Stimulated activated naive CD8-positive, alpha-beta T cell treated with anti-CD3 and anti-CD28 coated beads, Interleukin-15, amount 100 ng/mL, for 72 hours (primary cell): Measurements from ENCODE around the gene EFCAB5.
"Not testable (repeated sequence)": the region's sequence is repeated elsewhere in the genome, so short reads cannot be mapped to it uniquely, and the experiment has no call there.

Experiments
- ATAC-seq: fragments of 150-1000 bp; cut with Tn5 transposase; 2 replicates; pipeline ENCODE4 v1.10.0; 2021; ENCODE audit warnings: mild to moderate bottlenecking, moderate library complexity
- DNase-seq, 2 donors: peaks; one replicate each; pipeline ENCODE4 v3.0.0; 2021 to 2022
- H3K27ac Mint-ChIP-seq, 2 donors: one replicate each; pipeline ENCODE4 v1.8.0; 2022; ENCODE audit warnings: mild to moderate bottlenecking in 2 of 2, mixed read lengths in 2 of 2, moderate library complexity in 2 of 2
- H3K27me3 Mint-ChIP-seq: one replicate; pipeline ENCODE4 v1.8.0; 2022; ENCODE audit warnings: mixed read lengths
- H3K4me1 Mint-ChIP-seq: one replicate; pipeline ENCODE4 v1.8.0; 2022; ENCODE audit warnings: mild to moderate bottlenecking, mixed read lengths
- H3K4me3 Mint-ChIP-seq, 2 donors: one replicate each; pipeline ENCODE4 v1.8.0; 2022; ENCODE audit warnings: mild to moderate bottlenecking in 2 of 2, mixed read lengths in 2 of 2, moderate library complexity in 1 of 2
- H3K9me3 Mint-ChIP-seq, 2 donors: one replicate each; pipeline ENCODE4 v1.8.0; 2022; ENCODE audit warnings: mixed read lengths in 2 of 2

EFCAB5 gene

DNA sequence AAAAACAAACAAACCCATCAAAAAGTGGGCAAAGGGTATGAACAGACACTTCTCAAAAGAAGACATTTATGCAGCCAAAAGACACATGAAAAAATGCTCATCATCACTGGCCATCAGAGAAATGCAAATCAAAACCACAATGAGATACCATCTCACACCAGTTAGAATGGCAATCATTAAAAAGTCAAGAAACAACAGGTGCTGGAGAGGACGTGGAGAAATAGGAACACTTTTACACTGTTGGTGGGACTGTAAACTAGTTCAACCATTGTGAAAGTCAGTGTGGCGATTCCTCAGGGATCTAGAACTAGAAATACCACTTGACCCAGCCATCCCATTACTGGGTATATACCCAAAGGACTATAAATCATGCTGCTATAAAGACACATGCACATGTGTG is 83.9 kb downstream of the EFCAB5 start:
- H3K4me1 Mint-ChIP-seq, H3K4me3 Mint-ChIP-seq, ATAC-seq, DNase-seq, H3K27ac Mint-ChIP-seq, H3K27me3 Mint-ChIP-seq, H3K9me3 Mint-ChIP-seq: not testable (repeated sequence)

- H3K27ac Mint-ChIP-seq = no peak overlapping the region
- H3K27me3 Mint-ChIP-seq = no peaks in the 10 kb centered on the region
- ATAC-seq (no peak), DNase-seq (no peak)
- H3K4me3 Mint-ChIP-seq = no peak overlapping the region
- H3K9me3 Mint-ChIP-seq = no peaks in the 10 kb centered on the region
- no peaks in the 10 kb centered on the region for H3K4me1 Mint-ChIP-seq
These were observed 86.2 kb downstream of the EFCAB5 start for GRCh38 chr17:30027676-30028075.

GRCh38 chr17:30031214-30031869 is 89.9 kb downstream of the EFCAB5 start:
- DNase-seq (no peak), ATAC-seq (peak; percentile 39)
- H3K27me3 Mint-ChIP-seq = no peaks in the 10 kb centered on the region
- H3K9me3 Mint-ChIP-seq = no peaks in the 10 kb centered on the region
- H3K4me1 Mint-ChIP-seq = no peaks in the 10 kb centered on the region
- H3K27ac Mint-ChIP-seq = no peak overlapping the region
- H3K4me3 Mint-ChIP-seq = no peak overlapping the region

- no peak for DNase-seq
- H3K4me1 Mint-ChIP-seq = no peaks in the 10 kb centered on the region
- H3K27me3 Mint-ChIP-seq = peaks cover 5% of the 10 kb centered on the region
- H3K27ac Mint-ChIP-seq = no peak overlapping the region
- no peak overlapping the region for H3K4me3 Mint-ChIP-seq
- no peak for ATAC-seq
- no peaks in the 10 kb centered on the region for H3K9me3 Mint-ChIP-seq
These were observed 93.9 kb downstream of the EFCAB5 start for GRCh38 chr17:30035369-30035768.

GRCh38 chr17:30040719-30041518 is 99.5 kb downstream of the EFCAB5 start:
- ATAC-seq, DNase-seq, H3K4me1 Mint-ChIP-seq, H3K9me3 Mint-ChIP-seq, H3K4me3 Mint-ChIP-seq: not testable (repeated sequence)
- H3K27ac Mint-ChIP-seq = peak overlapping the region in 1 of 2 donors; percentile 78
- H3K27me3 Mint-ChIP-seq = peaks cover 25% of the 10 kb centered on the region

- Mint-ChIP-seq H3K4me3 (no peak overlapping the region), H3K27me3 (peaks cover 25% of the 10 kb centered on the region), H3K27ac (no peak overlapping the region), H3K9me3 (peaks cover 5 to 7% of the 10 kb centered on the region in 2 donors), H3K4me1 (no peaks in the 10 kb centered on the region)
- no peak for DNase-seq
- ATAC-seq = no peak
These were observed 100.1 kb downstream of the EFCAB5 start for GRCh38 chr17:30041551-30041950.

GRCh38 chr17:30062372-30062771 is 120.9 kb downstream of the EFCAB5 start:
- H3K9me3 Mint-ChIP-seq = peaks cover 21 to 34% of the 10 kb centered on the region in 2 donors
- ATAC-seq (no peak), DNase-seq (no peak)
- H3K4me1 Mint-ChIP-seq = no peaks in the 10 kb centered on the region
- H3K4me3 Mint-ChIP-seq = no peak overlapping the region
- no peak overlapping the region for H3K27ac Mint-ChIP-seq
- H3K27me3 Mint-ChIP-seq = no peaks in the 10 kb centered on the region

- H3K27me3 Mint-ChIP-seq = peaks cover 9% of the 10 kb centered on the region
- peaks cover 21 to 34% of the 10 kb centered on the region in 2 donors for H3K9me3 Mint-ChIP-seq
- no peak overlapping the region for H3K27ac Mint-ChIP-seq
- no peaks in the 10 kb centered on the region for H3K4me1 Mint-ChIP-seq
- no peak for DNase-seq
- no peak for ATAC-seq
- H3K4me3 Mint-ChIP-seq = no peak overlapping the region
These were observed 123.3 kb downstream of the EFCAB5 start for GRCh38 chr17:30064738-30065137.

DNA sequence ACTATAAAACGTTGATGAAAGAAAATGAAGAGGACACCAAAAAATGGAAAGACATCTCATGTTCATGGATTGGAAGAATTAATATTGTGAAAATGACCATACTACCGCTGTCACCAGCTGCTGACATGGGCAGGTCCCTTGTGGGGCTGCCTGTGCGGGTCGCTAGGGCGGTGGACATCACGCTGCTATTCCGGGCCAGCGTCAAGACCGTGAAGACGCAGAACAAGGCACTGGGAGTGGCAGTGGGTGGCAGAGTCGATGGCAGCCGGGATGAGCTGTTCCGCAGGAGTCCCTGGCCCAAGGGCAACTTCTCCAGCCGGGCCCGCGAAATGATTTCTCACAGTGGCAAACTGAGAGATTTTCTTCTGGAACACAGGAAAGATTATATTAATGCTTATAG is 127.0 kb downstream of the EFCAB5 start:
- Mint-ChIP-seq H3K4me1 (no peaks in the 10 kb centered on the region), H3K27me3 (peaks cover 9% of the 10 kb centered on the region), H3K9me3 (peaks cover 21% of the 10 kb centered on the region in 2 donors), H3K27ac (peak overlapping the region in 1 of 2 donors; percentile 24), H3K4me3 (no peak overlapping the region)
- ATAC-seq = no peak
- DNase-seq = no peak

- no peaks in the 10 kb centered on the region for H3K9me3 Mint-ChIP-seq
- H3K27me3 Mint-ChIP-seq = peaks cover 10% of the 10 kb centered on the region
- no peak overlapping the region for H3K4me3 Mint-ChIP-seq
- no peak for DNase-seq
- no peak for ATAC-seq
- H3K27ac Mint-ChIP-seq = no peak overlapping the region
- H3K4me1 Mint-ChIP-seq = no peaks in the 10 kb centered on the region
These were observed 132.8 kb downstream of the EFCAB5 start for GRCh38 chr17:30074254-30074653.

- Mint-ChIP-seq H3K27me3 (peaks cover 10% of the 10 kb centered on the region), H3K4me3 (no peak overlapping the region), H3K4me1 (no peaks in the 10 kb centered on the region), H3K27ac (no peak overlapping the region), H3K9me3 (no peaks in the 10 kb centered on the region)
- ATAC-seq (no peak), DNase-seq (no peak)
These were observed 133.3 kb downstream of the EFCAB5 start for GRCh38 chr17:30074730-30075129.

- peaks cover 5% of the 10 kb centered on the region for H3K27me3 Mint-ChIP-seq
- ATAC-seq (no peak), DNase-seq (no peak)
- no peak overlapping the region for H3K27ac Mint-ChIP-seq
- no peaks in the 10 kb centered on the region for H3K9me3 Mint-ChIP-seq
- no peak overlapping the region for H3K4me3 Mint-ChIP-seq
- no peaks in the 10 kb centered on the region for H3K4me1 Mint-ChIP-seq
These were observed 141.3 kb downstream of the EFCAB5 start for GRCh38 chr17:30082773-30083172.

- Mint-ChIP-seq H3K4me3 (no peak overlapping the region), H3K27ac (peak overlapping the region in 1 of 2 donors; percentile 3), H3K9me3 (no peaks in the 10 kb centered on the region), H3K4me1 (no peaks in the 10 kb centered on the region), H3K27me3 (peaks cover 4% of the 10 kb centered on the region)
- DNase-seq = no peak
- ATAC-seq = no peak
These were observed 143.4 kb downstream of the EFCAB5 start for GRCh38 chr17:30084788-30085187.

DNA sequence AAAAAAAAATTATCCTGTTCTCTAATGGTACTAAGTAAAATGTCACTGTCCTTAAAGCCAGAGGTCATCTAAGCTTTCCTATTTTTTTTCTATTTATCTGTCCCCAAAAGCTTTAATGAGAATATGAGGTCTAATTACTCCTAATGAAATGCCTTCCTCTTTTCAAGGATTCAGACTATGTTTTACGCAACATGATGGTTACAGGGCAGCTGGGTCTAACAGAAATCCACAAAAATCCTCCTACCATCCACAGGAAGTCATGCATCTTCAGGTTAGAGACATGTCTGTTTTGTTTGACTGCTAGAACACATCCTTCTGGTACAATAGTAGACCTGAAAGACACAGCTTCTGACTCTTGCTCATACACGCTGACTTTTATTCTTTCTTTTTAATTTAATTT is 145.5 kb downstream of the EFCAB5 start:
- peaks cover 12% of the 10 kb centered on the region for H3K27me3 Mint-ChIP-seq
- no peaks in the 10 kb centered on the region for H3K9me3 Mint-ChIP-seq
- H3K4me1 Mint-ChIP-seq = no peaks in the 10 kb centered on the region
- H3K4me3 Mint-ChIP-seq = no peak overlapping the region
- H3K27ac Mint-ChIP-seq = no peak overlapping the region
- DNase-seq = no peak
- no peak for ATAC-seq

DNA sequence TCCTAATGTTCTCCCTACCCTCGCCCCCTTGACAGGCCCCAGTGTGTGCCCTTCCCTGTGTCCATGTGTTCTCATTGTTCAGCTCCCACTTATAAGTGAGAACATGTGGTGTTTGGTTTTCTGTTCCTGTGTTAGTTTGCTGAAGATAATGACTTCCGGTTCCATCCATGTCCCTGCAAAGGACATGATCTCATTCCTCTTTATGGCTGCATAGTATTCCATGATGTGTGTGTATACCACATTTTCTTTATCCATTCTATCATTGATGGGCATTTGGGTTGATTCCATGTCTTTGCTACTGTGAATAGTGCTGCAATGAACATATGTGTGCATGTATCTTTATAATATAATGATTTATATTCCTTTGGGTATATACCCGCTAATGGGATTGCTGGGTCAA is 146.0 kb downstream of the EFCAB5 start:
- not testable (repeated sequence) for H3K27ac Mint-ChIP-seq, H3K4me3 Mint-ChIP-seq, H3K9me3 Mint-ChIP-seq, ATAC-seq, H3K4me1 Mint-ChIP-seq, DNase-seq
- peaks cover 12% of the 10 kb centered on the region for H3K27me3 Mint-ChIP-seq

DNA sequence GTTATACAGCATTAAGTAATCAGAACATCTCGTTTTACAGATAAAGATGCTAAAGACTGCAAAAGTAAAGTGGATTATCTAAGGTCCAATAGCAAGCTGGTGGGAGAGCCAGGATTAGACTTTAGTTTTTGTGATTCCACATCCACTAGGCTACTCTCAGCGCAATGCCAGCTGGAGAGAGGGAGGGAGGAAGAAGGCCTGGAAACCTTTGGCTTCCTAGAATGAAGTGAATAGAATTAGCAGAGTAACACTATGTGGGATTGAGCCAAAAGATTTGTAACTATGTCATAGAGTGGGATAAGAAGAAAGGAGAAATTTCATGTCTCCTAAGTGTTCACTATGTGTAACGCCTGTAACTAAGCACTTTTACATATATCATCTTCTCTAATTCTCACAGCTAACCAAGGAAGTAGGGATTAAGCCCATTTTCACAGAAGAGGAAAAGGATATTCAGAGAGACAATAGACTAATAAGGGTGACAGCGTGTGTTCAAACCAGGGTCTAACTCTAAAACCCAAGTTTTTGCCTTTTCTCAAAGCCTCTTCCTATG is 149.8 kb downstream of the EFCAB5 start:
- no peak overlapping the region for H3K4me3 Mint-ChIP-seq
- no peak for DNase-seq
- H3K27me3 Mint-ChIP-seq = peaks cover 39% of the 10 kb centered on the region
- no peaks in the 10 kb centered on the region for H3K9me3 Mint-ChIP-seq
- no peak overlapping the region for H3K27ac Mint-ChIP-seq
- peaks cover 10% of the 10 kb centered on the region for H3K4me1 Mint-ChIP-seq
- no peak for ATAC-seq
